Suprapubic skin (tissue), 4 donors: Measurements from ENCODE around the gene GLIS1. TPM values are rescaled to one million over a fixed set of nuclear protein-coding genes. Genes with fewer than 3 reads are reported as not detected.

Experiments
- DNase-seq, 2 donors: peaks; one replicate each; pipeline ENCODE4 v3.0.0-alpha.2; 2019; ENCODE audit warnings: low spot score in 2 of 2
- H3K27ac ChIP-seq: fragments of 200-600 bp; sonication (generic); one replicate; pipeline ENCODE4 v1.5.1; 2019
- H3K27me3 ChIP-seq: fragments of 200-600 bp; sonication (generic); one replicate; pipeline ENCODE4 v1.5.1; 2019
- H3K36me3 ChIP-seq: fragments of 200-600 bp; sonication (generic); one replicate; pipeline ENCODE4 v1.5.1; 2019
- H3K4me1 ChIP-seq: fragments of 200-600 bp; sonication (generic); one replicate; pipeline ENCODE4 v1.5.1; 2019
- H3K4me3 ChIP-seq: fragments of 200-600 bp; sonication (generic); one replicate; pipeline ENCODE4 v1.5.1; 2019; ENCODE audit warnings: mild to moderate bottlenecking
- H3K9me3 ChIP-seq: fragments of 200-600 bp; sonication (generic); one replicate; pipeline ENCODE4 v1.5.1; 2019
- EP300 ChIP-seq: sonication (generic); formaldehyde crosslinking; IDR thresholded peaks from one replicate; pipeline ENCODE4 v1.6.1; 2017; ENCODE audit warnings: antibody characterized with exemption
- POLR2A ChIP-seq, 2 donors: fragments of 450-650 bp; IDR thresholded peaks; one replicate each; pipeline ENCODE4 v1.6.1; 2017; ENCODE audit warnings: antibody characterized with exemption in 2 of 2, mild to moderate bottlenecking in 2 of 2, moderate library complexity in 2 of 2
- POLR2AphosphoS5 ChIP-seq, 3 donors: sonication (generic); formaldehyde crosslinking; IDR thresholded peaks; one replicate each; pipeline ENCODE4 v1.6.1; 2017; ENCODE audit warnings: antibody characterized with exemption in 3 of 3
- WGBS: methylation state at CpG from one replicate; pipeline ENCODE4 v1.1.5; 2018; 5-methylcytosine and 5-hydroxymethylcytosine counted together
- total RNA-seq, 4 donors: library from RNA; depleted of rRNA; stranded (reverse); fragments of >200 nt; gene quantifications; one replicate each; pipeline ENCODE4 v1.1.0, GENCODE V29; 2016
- TF ChIP-seq, protein P1 (sequence below), 2 donors: fragments of 200-600 bp in 1 of 2; fragments of 450-650 bp in 1 of 2; sonication (generic) in 1 of 2; IDR thresholded peaks; one replicate each; pipeline ENCODE4 v1.5.1; 2016 to 2019; ENCODE audit warnings: antibody characterized with exemption in 2 of 2, mild to moderate bottlenecking in 1 of 2, moderate library complexity in 1 of 2

GLIS1 gene
- total RNA-seq, 4 donors from 2014 or later = 0.34 to 1.5 (median 0.59) TPM

DNA sequence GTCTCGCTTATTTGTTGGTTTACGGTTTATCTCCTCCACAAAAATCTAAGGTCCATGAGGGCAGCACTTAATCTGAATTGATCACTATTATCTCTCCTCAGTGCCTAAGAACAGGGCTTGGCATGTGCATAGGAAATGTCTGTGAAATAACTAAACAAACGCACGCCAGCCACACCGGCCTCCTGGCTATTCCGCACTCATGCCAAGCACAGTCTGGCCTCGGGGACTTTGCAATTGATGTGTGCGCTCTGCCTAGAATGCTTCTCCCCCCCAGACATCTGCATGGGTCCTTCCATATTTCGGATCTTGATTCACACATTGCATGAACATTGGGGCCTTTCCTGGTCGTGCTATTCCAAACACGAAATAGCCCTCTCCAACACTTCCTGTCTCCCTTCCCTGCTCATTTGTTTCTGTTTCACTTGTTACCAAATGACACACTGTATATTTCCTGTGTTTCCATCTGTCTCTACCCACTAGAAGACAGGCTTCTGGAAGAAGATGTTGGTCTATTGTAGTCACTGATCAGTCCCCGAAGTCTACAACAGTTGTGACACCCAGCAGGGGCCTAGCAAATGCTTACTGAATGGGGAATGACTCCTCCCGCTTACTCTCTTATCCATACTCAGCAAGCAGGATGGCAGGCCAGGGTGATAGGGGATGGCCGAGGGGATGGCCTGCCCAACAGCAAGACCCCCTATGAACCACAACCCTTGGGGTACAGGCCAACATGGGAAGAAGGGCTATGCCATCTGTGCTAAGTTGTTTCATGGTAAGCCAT, 93.9 kb downstream of the GLIS1 start:
- TF ChIP-seq POLR2AphosphoS5 (IDR thresholded peaks at IDR 0.05) (no peak), EP300 (no peak), POLR2A (IDR thresholded peaks at IDR 0.05) (no peak)
- TF ChIP-seq, protein P1, sequence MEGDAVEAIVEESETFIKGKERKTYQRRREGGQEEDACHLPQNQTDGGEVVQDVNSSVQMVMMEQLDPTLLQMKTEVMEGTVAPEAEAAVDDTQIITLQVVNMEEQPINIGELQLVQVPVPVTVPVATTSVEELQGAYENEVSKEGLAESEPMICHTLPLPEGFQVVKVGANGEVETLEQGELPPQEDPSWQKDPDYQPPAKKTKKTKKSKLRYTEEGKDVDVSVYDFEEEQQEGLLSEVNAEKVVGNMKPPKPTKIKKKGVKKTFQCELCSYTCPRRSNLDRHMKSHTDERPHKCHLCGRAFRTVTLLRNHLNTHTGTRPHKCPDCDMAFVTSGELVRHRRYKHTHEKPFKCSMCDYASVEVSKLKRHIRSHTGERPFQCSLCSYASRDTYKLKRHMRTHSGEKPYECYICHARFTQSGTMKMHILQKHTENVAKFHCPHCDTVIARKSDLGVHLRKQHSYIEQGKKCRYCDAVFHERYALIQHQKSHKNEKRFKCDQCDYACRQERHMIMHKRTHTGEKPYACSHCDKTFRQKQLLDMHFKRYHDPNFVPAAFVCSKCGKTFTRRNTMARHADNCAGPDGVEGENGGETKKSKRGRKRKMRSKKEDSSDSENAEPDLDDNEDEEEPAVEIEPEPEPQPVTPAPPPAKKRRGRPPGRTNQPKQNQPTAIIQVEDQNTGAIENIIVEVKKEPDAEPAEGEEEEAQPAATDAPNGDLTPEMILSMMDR (IDR thresholded peaks at IDR 0.05) = no peak
- H3K4me3 ChIP-seq = no peak overlapping the region
- no peak overlapping the region for H3K27ac ChIP-seq
- no peaks in the 10 kb centered on the region for H3K36me3 ChIP-seq
- H3K9me3 ChIP-seq = no peaks in the 10 kb centered on the region
- peak; percentile 15 to 55 for DNase-seq
- no peaks in the 10 kb centered on the region for H3K4me1 ChIP-seq
- H3K27me3 ChIP-seq = no peaks in the 10 kb centered on the region
- 87% methylated on average over 14 of the region's 14 CpGs for WGBS

DNA sequence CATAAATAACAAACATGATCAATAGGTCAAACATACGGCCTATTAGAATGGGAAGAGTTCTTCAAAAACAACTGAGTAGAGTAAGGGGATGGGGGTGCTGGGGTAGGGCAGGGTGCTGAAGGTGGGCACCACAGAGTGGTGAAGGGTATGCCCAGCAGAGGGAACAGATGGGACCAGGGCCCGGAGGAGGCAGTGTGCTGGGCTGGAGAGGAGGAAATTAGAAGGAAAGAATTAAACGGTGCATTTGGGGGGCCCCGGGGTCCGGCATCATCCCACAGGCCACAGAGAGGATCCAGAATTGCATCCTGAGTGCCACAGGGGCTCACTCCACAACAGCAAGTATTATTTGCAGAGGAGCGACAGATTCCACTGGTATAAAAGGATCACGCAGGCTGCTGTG, 94.5 kb downstream of the GLIS1 start:
- 91% methylated on average over 7 of the region's 7 CpGs for WGBS

DNA sequence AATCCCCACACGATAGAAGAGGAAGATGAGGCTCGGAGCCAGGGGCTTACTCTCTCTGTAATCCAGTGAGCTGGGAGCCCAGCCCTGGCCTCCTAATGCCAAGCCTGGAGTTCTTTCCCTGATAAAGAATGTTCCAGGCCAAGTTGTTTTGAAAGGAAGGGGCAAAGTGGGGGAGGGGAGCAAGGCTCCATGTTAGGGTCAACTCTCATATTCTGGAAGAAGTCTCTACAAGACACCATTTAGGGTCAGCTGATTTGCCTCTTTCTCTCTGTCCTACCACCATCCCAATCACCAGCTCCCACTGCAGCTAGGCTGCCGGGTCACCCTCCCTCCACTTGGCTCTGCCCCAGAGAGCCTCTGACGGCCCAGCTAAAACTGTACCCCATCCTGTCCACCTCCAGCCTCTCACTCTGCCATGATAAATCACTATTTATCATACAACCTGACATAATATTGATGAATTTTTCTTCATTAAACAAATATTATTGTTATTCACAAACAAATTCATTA, 95.0 kb downstream of the GLIS1 start:
- H3K4me3 ChIP-seq = no peak overlapping the region
- H3K27me3 ChIP-seq = no peaks in the 10 kb centered on the region
- TF ChIP-seq, protein P1 (IDR thresholded peaks at IDR 0.05) = no peak
- TF ChIP-seq POLR2A (IDR thresholded peaks at IDR 0.05) = no peak
- no peak for TF ChIP-seq EP300
- no peak for TF ChIP-seq POLR2AphosphoS5 (IDR thresholded peaks at IDR 0.05)
- no peaks in the 10 kb centered on the region for H3K4me1 ChIP-seq
- 90% methylated on average over 4 of the region's 4 CpGs for WGBS
- no peaks in the 10 kb centered on the region for H3K9me3 ChIP-seq
- DNase-seq = peak in 1 of 2 donors; percentile 26
- H3K36me3 ChIP-seq = no peaks in the 10 kb centered on the region
- no peak overlapping the region for H3K27ac ChIP-seq

More for the DNA sequence above, 94.5 kb downstream of the GLIS1 start:
- Histone ChIP-seq H3K27me3 (no peaks in the 10 kb centered on the region), H3K9me3 (no peaks in the 10 kb centered on the region), H3K4me3 (no peak overlapping the region), H3K36me3 (no peaks in the 10 kb centered on the region), H3K4me1 (no peaks in the 10 kb centered on the region), H3K27ac (no peak overlapping the region)
- DNase-seq = peak; percentile 15 to 65
- TF ChIP-seq POLR2A (IDR thresholded peaks at IDR 0.05) (no peak), POLR2AphosphoS5 (IDR thresholded peaks at IDR 0.05) (no peak), EP300 (no peak)
- TF ChIP-seq, protein P1 (IDR thresholded peaks at IDR 0.05) = no peak

DNA sequence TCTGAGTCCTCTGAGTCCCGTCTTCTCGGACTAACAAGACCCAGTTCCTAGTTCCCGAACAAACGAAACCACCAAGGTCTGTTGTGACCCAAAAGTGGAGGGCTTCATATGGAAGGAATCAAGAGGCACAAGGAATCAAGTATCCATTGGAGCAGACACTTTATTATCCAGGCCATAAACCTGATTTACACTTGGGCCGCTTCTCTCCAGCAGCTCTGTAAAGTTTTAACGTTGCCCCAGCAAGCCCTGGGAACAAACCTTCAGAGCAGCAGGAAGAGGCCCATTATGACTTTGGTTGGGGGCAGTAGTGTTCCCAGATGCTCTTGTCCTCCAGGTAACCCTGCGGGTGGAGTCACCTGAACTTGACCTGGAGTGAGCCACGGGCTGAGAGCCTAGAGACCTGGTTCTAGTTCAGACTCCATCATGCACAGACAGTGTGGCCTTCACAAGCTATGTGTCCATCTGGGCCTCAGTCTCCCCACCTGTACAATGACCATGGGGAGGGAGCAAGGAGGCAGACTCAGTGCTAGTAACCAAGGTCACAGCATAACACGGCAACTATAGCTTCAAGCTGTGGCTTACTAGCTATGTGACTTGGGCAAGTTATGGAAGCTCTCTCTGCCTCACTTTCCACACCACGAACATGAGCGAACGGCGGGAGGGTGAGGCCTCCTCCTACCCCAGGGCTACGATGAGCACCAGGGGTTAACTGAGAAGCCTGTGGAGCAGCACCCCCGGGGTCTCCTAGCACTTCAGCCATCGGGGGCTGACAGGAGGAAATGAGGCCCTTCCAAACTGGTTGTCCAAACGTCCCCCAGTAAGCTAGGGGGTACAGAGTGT, 95.7 kb downstream of the GLIS1 start:
- Histone ChIP-seq H3K9me3 (no peaks in the 10 kb centered on the region), H3K27ac (no peak overlapping the region), H3K4me1 (no peaks in the 10 kb centered on the region), H3K27me3 (no peaks in the 10 kb centered on the region), H3K4me3 (no peak overlapping the region), H3K36me3 (no peaks in the 10 kb centered on the region)
- no peak for TF ChIP-seq POLR2A (IDR thresholded peaks at IDR 0.05)
- no peak for TF ChIP-seq EP300
- TF ChIP-seq, protein P1 (IDR thresholded peaks at IDR 0.05) = no peak
- TF ChIP-seq POLR2AphosphoS5 (IDR thresholded peaks at IDR 0.05) = no peak
- DNase-seq = peak; percentile 46 to 52
- WGBS = 92% methylated on average over 15 of the region's 17 CpGs

DNA sequence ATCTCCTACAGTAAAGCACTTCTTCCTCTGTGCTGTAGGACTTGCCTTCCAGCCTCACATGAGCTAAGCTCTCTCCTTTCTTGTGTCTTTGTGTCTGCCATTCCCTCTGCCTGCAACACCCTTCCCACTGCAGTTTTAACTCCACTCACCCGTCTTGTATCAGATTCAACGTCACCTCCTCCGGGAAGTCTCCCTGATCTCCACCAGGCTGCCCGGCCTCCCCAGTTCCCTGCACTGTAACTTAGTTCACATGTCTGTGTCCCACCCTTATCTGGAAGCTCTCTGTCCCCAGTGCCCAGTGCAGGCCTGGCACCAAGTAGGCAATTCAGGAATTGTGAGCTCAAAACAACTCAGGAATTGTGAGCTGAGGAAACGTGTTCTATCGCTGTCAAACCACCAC, 96.4 kb downstream of the GLIS1 start:
- Histone ChIP-seq H3K4me3 (no peak overlapping the region), H3K9me3 (no peaks in the 10 kb centered on the region), H3K36me3 (no peaks in the 10 kb centered on the region), H3K4me1 (no peaks in the 10 kb centered on the region), H3K27me3 (no peaks in the 10 kb centered on the region), H3K27ac (no peak overlapping the region)
- DNase-seq = peak; percentile 36 to 43
- TF ChIP-seq EP300 = no peak
- no peak for TF ChIP-seq POLR2A (IDR thresholded peaks at IDR 0.05)
- TF ChIP-seq, protein P1 (IDR thresholded peaks at IDR 0.05) = no peak
- no peak for TF ChIP-seq POLR2AphosphoS5 (IDR thresholded peaks at IDR 0.05)
- 86% methylated on average over 6 of the region's 6 CpGs for WGBS
